GM12873 (cell line): ENCODE data around the gene DSTN.

Source experiments
- CTCF ChIP-seq: IDR thresholded peaks from 2 replicates; pipeline ENCODE4 v1.5.1; 2012; ENCODE audit warnings: low read depth, mild to moderate bottlenecking, moderate library complexity, low read length, control low read depth; ENCODE audit not compliant: insufficient read depth; ENCODE audit errors: missing control alignments

Gene DSTN

GRCh38 chr20:17593902-17594301 is 24.0 kb downstream of the DSTN start:
- no peak for TF ChIP-seq CTCF

- no peak for TF ChIP-seq CTCF
Measured at GRCh38 chr20:17594443-17594842, 24.6 kb downstream of the DSTN start.

GRCh38 chr20:17595856-17596255 is 26.0 kb downstream of the DSTN start:
- no peak for TF ChIP-seq CTCF

- TF ChIP-seq CTCF, result no peak
Measured at GRCh38 chr20:17598013-17598550, 28.2 kb downstream of the DSTN start.

- no peak for TF ChIP-seq CTCF
Measured at GRCh38 chr20:17601957-17602356, 32.1 kb downstream of the DSTN start.

- no peak for TF ChIP-seq CTCF
Measured at GRCh38 chr20:17602493-17602892, 32.6 kb downstream of the DSTN start.

- no peak for TF ChIP-seq CTCF
Measured at GRCh38 chr20:17605131-17605660, 35.3 kb downstream of the DSTN start.
